Heart right ventricle (tissue), 16 donors: Measurements from ENCODE around the gene ZNF575. TPM values are rescaled to one million over a fixed set of nuclear protein-coding genes. Genes with fewer than 3 reads are reported as not detected.

Source experiments
- ATAC-seq, 8 donors: fragments of 200-7000 bp; cut with Tn5 transposase; one replicate each; pipeline ENCODE4 v1.9.1; 2020; ENCODE audit warnings: mild to moderate bottlenecking in 8 of 8, moderate library complexity in 8 of 8, moderate number of reproducible peaks in 1 of 8
- DNase-seq, 2 donors: peaks; one replicate each; pipeline ENCODE4 v3.0.0-alpha.2; 2020
- H3K27ac ChIP-seq, 10 donors: fragments of 200-600 bp; sonication (generic) in 2 of 10; one replicate each; pipeline versions ENCODE4 v1.5.0 to v1.8.0; 2020 to 2022; ENCODE audit warnings: mild to moderate bottlenecking in 3 of 10
- H3K27me3 ChIP-seq, 7 donors: fragments of 200-600 bp; one replicate each; pipeline ENCODE4 v1.8.0; 2021 to 2022; ENCODE audit warnings: mild to moderate bottlenecking in 2 of 7
- H3K36me3 ChIP-seq, 9 donors: fragments of 200-600 bp; sonication (generic) in 1 of 9; one replicate each; pipeline versions ENCODE4 v1.5.0 to v1.8.0; 2020 to 2022; ENCODE audit warnings: mild to moderate bottlenecking in 2 of 9
- H3K4me1 ChIP-seq, 9 donors: fragments of 200-600 bp; sonication (generic) in 1 of 9; one replicate each; pipeline versions ENCODE4 v1.5.0 to v1.8.0; 2020 to 2022; ENCODE audit warnings: mild to moderate bottlenecking in 4 of 9
- H3K4me3 ChIP-seq, 10 donors: fragments of 200-600 bp; sonication (generic) in 2 of 10; one replicate each; pipeline versions ENCODE4 v1.5.0 to v1.8.0; 2020 to 2022; ENCODE audit warnings: mild to moderate bottlenecking in 7 of 10, moderate library complexity in 2 of 10
- H3K9me3 ChIP-seq, 11 donors: fragments of 200-600 bp in 10 of 11; sonication (generic) in 2 of 11; one replicate each; pipeline versions ENCODE4 v1.5.0 to v1.8.0; 2013 to 2022; ENCODE audit warnings: mild to moderate bottlenecking in 2 of 11, control low read depth in 1 of 11, moderate library complexity in 1 of 11
- WGBS, 2 donors: extraction: QIAGEN DNeasy Blood & Tissue Kit; methylation state at CpG; one replicate each; pipeline ENCODE4 v1.1.7; 2013; ENCODE audit warnings: inconsistent platforms in 1 of 2; 5-methylcytosine and 5-hydroxymethylcytosine counted together
- intact Hi-C, 10 donors: fragments of 100-400 bp; cut with DNase I; formaldehyde crosslinking; loops; one replicate each; pipeline versions ENCODE4 v1.11.1 to v1.14.2; 2022
- polyA plus RNA-seq, 2 donors: library from polyadenylated mRNA; stranded (reverse); fragments of 200-250 nt; gene quantifications; one replicate each; pipeline ENCODE4 v1.2.3, GENCODE V29; 2013
- total RNA-seq, 10 donors: library from RNA; stranded (reverse); fragmentation: NEBNext Ultra II Directional in 3 of 10; extraction: Animal tissue kit (Norgen Biotek cat#: 25700) in 3 of 10; gene quantifications; one replicate each; pipeline versions ENCODE4 v1.2.1 to v1.2.4, GENCODE V29; 2021 to 2023
- TF ChIP-seq, protein P1 (sequence below), 9 donors: fragments of 200-600 bp; sonication (generic) in 2 of 9; IDR thresholded peaks; one replicate each; pipeline versions ENCODE4 v1.5.0 to v1.8.0; 2021 to 2022; ENCODE audit warnings: antibody characterized with exemption in 9 of 9, mild to moderate bottlenecking in 5 of 9, moderate library complexity in 1 of 9
- donor health status: Arrhythmogenic right ventricular cardiomyopathy.
- donor health status: ischemic (EF 13 %, LVEDD 7.1; RV severe dilation, severe dysfunction).
- donor health status: healthy with polysubstance abuse.
- donor health status: DM: no; HTN: yes; CAD: no.
- donor health status: DM: no; HTN: no; CAD: no.
- donor health status: ischemic (EF 25% LVEDD 6.9; RV normal size, moderate dysfunction).
- donor health status: ischemic (EF 25% LVEDD 5.7; RV mildly dilated, moderate dysfunction).
- donor health status: healthy.
- donor health status: DM: yes; HTN: yes; CAD: no.
- donor health status: Ischemic cardiomyopathy.
- donor health status: ischemic (EF 35%, LVEDD 5.7; RV mildly dilated, moderate dysfunction).
- donor health status: nonischemic (EF 11% LVEDD 7.7; RV severe dilation, severe dysfunction).
- donor health status: DM: yes; HTN: yes; CAD: no.
- donor health status: PGD.
- donor health status: ischemic (EF 29% LVEDD 5.4; RV normal size, mild dysfunction).
- donor health status: nonischemic (EF 23%, LVEDD 6.1; RV moderate dilation, normal function).

The ZNF575 gene
- total and polyA plus RNA-seq, 12 donors, result 0.45 to 2.0 (median 1.2) TPM

DNA sequence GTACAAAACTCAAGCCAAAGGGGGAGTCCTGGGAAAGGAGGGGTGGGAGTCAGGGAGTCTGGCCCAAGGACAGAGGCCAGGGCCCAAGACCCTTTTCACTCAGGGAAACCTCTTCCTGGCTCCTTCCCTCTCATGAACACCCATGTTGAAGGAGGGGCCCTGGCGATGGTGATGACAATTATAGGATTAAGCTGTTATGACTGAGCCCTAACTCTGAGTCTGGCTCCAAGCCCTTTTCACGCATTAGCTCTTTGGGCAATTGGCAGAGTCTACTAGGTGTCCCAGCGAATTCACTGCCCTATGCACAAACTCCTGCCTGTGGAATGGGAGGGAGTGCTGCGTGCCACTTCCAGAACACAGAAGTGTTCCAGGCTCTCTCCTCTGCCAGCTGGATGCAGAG is 20.7 kb downstream of the ZNF575 start:
- no peaks in the 10 kb centered on the region for H3K4me1 ChIP-seq
- peaks cover 4 to 94% (median 19%) of the 10 kb centered on the region in 9 donors for H3K36me3 ChIP-seq
- no peaks in the 10 kb centered on the region for H3K27me3 ChIP-seq
- intact Hi-C loops, result loop anchor here in 3 of 10 donors (10.0 kb wide), 3 partner anchors 91 to 231 kb away; partner anchors contain the start of gene KCNN4 (in 1 of the 3)
- DNase-seq (no peak), ATAC-seq (no peak)
- TF ChIP-seq, protein P1, sequence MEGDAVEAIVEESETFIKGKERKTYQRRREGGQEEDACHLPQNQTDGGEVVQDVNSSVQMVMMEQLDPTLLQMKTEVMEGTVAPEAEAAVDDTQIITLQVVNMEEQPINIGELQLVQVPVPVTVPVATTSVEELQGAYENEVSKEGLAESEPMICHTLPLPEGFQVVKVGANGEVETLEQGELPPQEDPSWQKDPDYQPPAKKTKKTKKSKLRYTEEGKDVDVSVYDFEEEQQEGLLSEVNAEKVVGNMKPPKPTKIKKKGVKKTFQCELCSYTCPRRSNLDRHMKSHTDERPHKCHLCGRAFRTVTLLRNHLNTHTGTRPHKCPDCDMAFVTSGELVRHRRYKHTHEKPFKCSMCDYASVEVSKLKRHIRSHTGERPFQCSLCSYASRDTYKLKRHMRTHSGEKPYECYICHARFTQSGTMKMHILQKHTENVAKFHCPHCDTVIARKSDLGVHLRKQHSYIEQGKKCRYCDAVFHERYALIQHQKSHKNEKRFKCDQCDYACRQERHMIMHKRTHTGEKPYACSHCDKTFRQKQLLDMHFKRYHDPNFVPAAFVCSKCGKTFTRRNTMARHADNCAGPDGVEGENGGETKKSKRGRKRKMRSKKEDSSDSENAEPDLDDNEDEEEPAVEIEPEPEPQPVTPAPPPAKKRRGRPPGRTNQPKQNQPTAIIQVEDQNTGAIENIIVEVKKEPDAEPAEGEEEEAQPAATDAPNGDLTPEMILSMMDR (IDR thresholded peaks at IDR 0.05), result no peak
- no peak overlapping the region for H3K4me3 ChIP-seq
- WGBS, 2 donors, result 81 to 84% methylated on average over 4 of the region's 4 CpGs
- H3K9me3 ChIP-seq, result no peaks in the 10 kb centered on the region
- H3K27ac ChIP-seq, result no peak overlapping the region

DNA sequence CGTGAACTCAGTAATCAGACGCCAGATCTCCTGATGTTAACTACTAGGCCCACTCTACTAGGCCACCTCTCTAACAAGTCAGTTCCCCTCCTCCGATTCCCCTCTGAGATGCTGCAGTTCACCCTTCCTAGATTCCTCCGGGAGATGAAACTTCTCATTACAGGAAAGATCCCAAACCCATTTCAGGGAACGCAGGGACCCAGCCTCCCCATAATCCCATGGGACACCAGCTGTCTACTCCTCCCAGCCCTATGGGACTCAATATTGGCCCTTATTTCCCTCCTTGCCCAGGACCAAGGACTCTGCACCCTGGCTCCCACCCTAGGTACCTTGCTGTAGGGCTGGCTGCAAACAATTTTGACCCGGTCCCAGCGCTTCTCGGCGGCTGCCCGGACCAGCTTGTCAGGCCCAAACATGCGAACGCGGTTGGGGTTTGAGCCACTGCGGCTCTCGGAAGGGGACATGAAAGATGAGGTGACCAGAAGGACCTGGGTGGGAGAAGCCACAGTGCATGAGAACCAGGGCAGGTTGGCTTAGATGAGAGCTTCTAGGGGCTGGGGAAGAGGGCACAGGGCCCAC is 21.4 kb downstream of the ZNF575 start:
- no peak for DNase-seq
- Histone ChIP-seq H3K27me3 (no peaks in the 10 kb centered on the region), H3K27ac (no peak overlapping the region), H3K4me3 (no peak overlapping the region), H3K4me1 (no peaks in the 10 kb centered on the region), H3K36me3 (peaks cover 4 to 94% (median 19%) of the 10 kb centered on the region in 9 donors), H3K9me3 (no peaks in the 10 kb centered on the region)
- WGBS, 2 donors, result 97% methylated on average over 15 of the region's 15 CpGs
- TF ChIP-seq, protein P1 (IDR thresholded peaks at IDR 0.05), result no peak
- intact Hi-C loops, result loop anchor here in 3 of 10 donors (10.0 kb wide), 3 partner anchors 90 to 230 kb away; partner anchors contain the start of gene KCNN4 (in 1 of the 3)
- no peak for ATAC-seq

DNA sequence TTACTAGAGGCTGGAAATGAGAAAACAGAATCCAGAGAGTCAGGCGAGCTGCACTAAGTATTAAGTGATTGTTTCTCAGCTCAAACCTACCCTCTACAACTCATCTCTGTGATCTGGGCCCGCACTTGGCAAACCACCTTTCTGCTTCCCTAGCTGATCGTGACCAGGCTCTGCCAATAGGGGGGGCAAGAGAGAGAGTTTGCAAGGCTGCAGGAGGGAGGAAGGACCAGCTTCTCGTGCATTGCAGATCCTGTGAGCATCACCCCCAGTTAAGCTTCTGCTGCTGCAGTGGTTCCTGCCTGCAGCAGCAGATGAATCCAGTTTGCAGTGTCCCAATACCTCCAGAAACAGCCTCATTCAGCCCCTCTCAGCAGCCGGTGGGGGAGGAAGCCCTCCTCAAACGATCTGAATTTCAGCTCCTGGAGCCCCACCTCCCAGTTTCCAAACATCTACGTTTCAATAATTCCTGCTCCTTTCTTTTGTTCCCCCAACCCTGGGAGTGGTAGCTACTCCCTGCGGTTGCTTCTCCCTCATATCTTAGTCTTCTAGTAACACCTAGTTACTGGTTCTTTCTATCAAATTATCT is 22.3 kb downstream of the ZNF575 start:
- TF ChIP-seq, protein P1 (IDR thresholded peaks at IDR 0.05), result peak in 8 of 9 donors; percentile 44 to 76 (median 62)
- Histone ChIP-seq H3K4me1 (no peaks in the 10 kb centered on the region), H3K36me3 (peaks cover 4 to 94% (median 24%) of the 10 kb centered on the region in 9 donors), H3K27me3 (no peaks in the 10 kb centered on the region), H3K27ac (no peak overlapping the region), H3K9me3 (no peaks in the 10 kb centered on the region), H3K4me3 (no peak overlapping the region)
- WGBS, 2 donors, result 41 to 49% methylated on average over 8 of the region's 8 CpGs
- intact Hi-C loops, result loop anchor here in 3 of 10 donors (10.0 kb wide), 3 partner anchors 90 to 230 kb away; partner anchors contain the start of gene KCNN4 (in 1 of the 3)
- DNase-seq (peak in 1 of 2 donors; percentile 69), ATAC-seq (peak in 6 of 8 donors; percentile 38 to 62 (median 50))

DNA sequence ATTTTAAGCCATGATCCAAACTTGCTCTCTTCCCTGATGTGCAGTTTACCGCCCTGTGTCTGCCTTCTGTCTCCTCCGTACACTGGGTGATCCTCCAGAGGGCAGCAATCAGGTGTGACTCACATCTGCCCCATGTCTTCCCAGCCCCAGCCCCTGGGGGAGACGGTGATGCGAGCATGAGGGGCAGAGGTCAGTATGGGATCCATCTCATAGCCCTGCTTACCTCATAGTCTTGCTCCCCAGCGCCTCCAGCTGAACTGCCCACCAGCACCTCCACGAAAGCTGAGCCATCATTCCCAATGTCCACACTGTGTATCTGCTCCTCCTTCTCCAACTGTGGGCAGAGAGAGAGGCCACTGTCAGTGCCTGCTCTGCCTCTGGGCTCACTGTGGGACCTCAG is 27.7 kb downstream of the ZNF575 start:
- DNase-seq (no peak), ATAC-seq (no peak)
- Histone ChIP-seq H3K27ac (no peak overlapping the region), H3K9me3 (no peaks in the 10 kb centered on the region), H3K36me3 (peaks cover 0 to 67% (median 11%) of the 10 kb centered on the region in 9 donors), H3K4me1 (peaks cover 2 to 30% (median 15%) of the 10 kb centered on the region in 9 donors), H3K27me3 (no peaks in the 10 kb centered on the region), H3K4me3 (no peak overlapping the region)
- WGBS, 2 donors, result 86 to 91% methylated on average over 6 of the region's 6 CpGs
- intact Hi-C loops, result no loop called here
- TF ChIP-seq, protein P1 (IDR thresholded peaks at IDR 0.05), result no peak
